HepG2 (cell line): ENCODE measurements around the gene CLASP1. TPM values are rescaled to one million over a fixed set of nuclear protein-coding genes. Genes with fewer than 3 reads are reported as not detected.

Source experiments
- ATAC-seq: fragments of 200-7000 bp; cut with Tn5 transposase; 3 replicates; pipeline ENCODE4 v1.9.1; 2020; ENCODE audit warnings: mild to moderate bottlenecking, moderate library complexity
- BruUV-seq: library from RNA; stranded (reverse); fragments of 400-500 nt; replicated peaks from 2 replicates; lab custom pipeline; 2021; lab: Mats Ljungman, UMichigan
- CTCF ChIA-PET: fragments of 300-600 bp; formaldehyde crosslinking; extraction: SDS; loops from one replicate; lab custom pipeline; 2021; ENCODE audit warnings: low total read pairs, inconsistent platforms, low intra/inter-chr PET ratio; lab: Yijun Ruan, JAX
- POLR2A ChIA-PET: fragments of 350-600 bp; sonication (Branson Sonifier 250); formaldehyde crosslinking; loops from one replicate; lab custom pipeline; 2020; ENCODE audit warnings: antibody characterized with exemption, inconsistent platforms; lab: Yijun Ruan, JAX
- DNase-seq: peaks from one replicate; pipeline ENCODE4 v3.0.0-alpha.2; 2015; ENCODE audit warnings: low spot score
- FAIRE-seq: peaks from 3 replicates; lab custom pipeline; 2011; peaks lifted over from hg19 to GRCh38; lab: Jason Lieb, UNC
- H2AFZ ChIP-seq: one replicate; pipeline ENCODE4 v1.6.1; 2011; ENCODE audit warnings: low read length, inconsistent platforms
- H3K27ac ChIP-seq: fragments of 300-600 bp; 3 replicates; pipeline ENCODE4 v1.8.0; 2011; ENCODE audit warnings: mixed run types, mild to moderate bottlenecking, mixed read lengths, low read length, inconsistent platforms; ENCODE audit not compliant: insufficient read depth; ENCODE audit errors: extremely low read length
- H3K27me3 ChIP-seq, 2 experiments: fragments of 200-600 bp in 1 of 2; 2 replicates in 1 of 2; 3 replicates in 1 of 2; pipeline versions ENCODE4 v1.6.0 to v1.8.0; 2011; ENCODE audit warnings: low read length in 2 of 2, mild to moderate bottlenecking in 2 of 2, moderate library complexity in 2 of 2, inconsistent platforms in 1 of 2; ENCODE audit not compliant: insufficient read depth in 2 of 2, control insufficient read depth in 1 of 2
- H3K36me3 ChIP-seq, 2 experiments: fragments of 200-600 bp in 1 of 2; replicated peaks in 1 of 2; 2 replicates in 1 of 2; 3 replicates in 1 of 2; pipeline versions ENCODE4 v1.5.1 to v1.8.0; 2011; ENCODE audit warnings: low read length in 2 of 2, inconsistent platforms in 1 of 2; ENCODE audit not compliant: insufficient read depth in 2 of 2, control insufficient read depth in 1 of 2
- H3K4me1 ChIP-seq: 2 replicates; pipeline ENCODE4 v1.5.1; 2012; ENCODE audit warnings: low read length, inconsistent platforms; ENCODE audit not compliant: insufficient read depth
- H3K4me2 ChIP-seq: 2 replicates; pipeline ENCODE4 v1.6.0; 2011; ENCODE audit warnings: low read depth, low read length, inconsistent platforms
- H3K4me3 ChIP-seq, 3 experiments: fragments of 200-600 bp in 1 of 3; sonication (generic), shearing (Covaris generic) in 1 of 3; replicated peaks in 1 of 3; 2 replicates each; pipeline ENCODE4 v1.5.1; 2011 to 2016; ENCODE audit warnings: low read length in 3 of 3, inconsistent platforms in 2 of 3, low read depth in 2 of 3, mild to moderate bottlenecking in 2 of 3, control low read depth in 1 of 3, mixed read lengths in 1 of 3; ENCODE audit not compliant: insufficient read depth in 1 of 3
- H3K79me2 ChIP-seq: one replicate; pipeline ENCODE4 v1.6.1; 2011; ENCODE audit warnings: low read length, inconsistent platforms; ENCODE audit not compliant: insufficient read depth
- H3K9ac ChIP-seq: 2 replicates; pipeline ENCODE4 v1.6.0; 2011; ENCODE audit warnings: mild to moderate bottlenecking, low read depth, low read length, inconsistent platforms; ENCODE audit not compliant: insufficient read depth
- H3K9me3 ChIP-seq: 2 replicates; pipeline ENCODE4 v1.5.1; 2012; ENCODE audit warnings: mild to moderate bottlenecking, low read length
- H4K20me1 ChIP-seq: 2 replicates; pipeline ENCODE4 v1.6.0; 2011; ENCODE audit warnings: inconsistent platforms, mild to moderate bottlenecking, low read length, moderate library complexity; ENCODE audit not compliant: insufficient read depth
- DPF2 ChIP-seq: sonication (generic); formaldehyde crosslinking; IDR thresholded peaks from 2 replicates; pipeline ENCODE4 v1.4.0; 2020; ENCODE audit warnings: mild to moderate bottlenecking, low read depth, missing genetic modification reagents, borderline replicate concordance
- FOXK1 ChIP-seq: sonication (generic); formaldehyde crosslinking; IDR thresholded peaks from 2 replicates; pipeline ENCODE4 v1.4.0; 2020; ENCODE audit warnings: low read depth, missing genetic modification reagents, borderline replicate concordance
- NFKBIZ ChIP-seq: IDR thresholded peaks from 2 replicates; pipeline ENCODE4 v1.6.1; 2018; ENCODE audit warnings: missing genetic modification reagents, missing compliant biosample characterization
- ZBTB3 ChIP-seq: sonication (generic); formaldehyde crosslinking; IDR thresholded peaks from 2 replicates; pipeline ENCODE4 v1.4.0; 2020; ENCODE audit warnings: low read depth, mild to moderate bottlenecking, moderate library complexity, missing genetic modification reagents, borderline replicate concordance
- ZFX ChIP-seq: sonication (generic); formaldehyde crosslinking; IDR thresholded peaks from 2 replicates; pipeline ENCODE4 v1.4.0; 2020; ENCODE audit warnings: mild to moderate bottlenecking, low read depth, missing genetic modification reagents, moderate library complexity
- ZNF121 ChIP-seq: sonication (generic); formaldehyde crosslinking; IDR thresholded peaks from 2 replicates; pipeline ENCODE4 v1.5.0; 2020; ENCODE audit warnings: mild to moderate bottlenecking, missing genetic modification reagents
- WGBS: methylation state at CpG from one replicate; pipeline ENCODE4 v1.1.6; 2017; ENCODE audit warnings: low lambda C conversion rate; 5-methylcytosine and 5-hydroxymethylcytosine counted together
- in situ Hi-C: cut with HindIII; loops from 2 replicates; pipeline ENCODE4 v1.10.0; 2017; ENCODE audit warnings: low pct_unique_long_range_greater_than_20kb; ENCODE audit not compliant: extremely low pct_ligation_motif_present
- intact Hi-C: fragments of 100-400 bp; cut with micrococcal nuclease; formaldehyde crosslinking; loops from one replicate; pipeline ENCODE4 v1.10.0; 2022; ENCODE audit not compliant: unreplicated experiment
- polyA plus RNA-seq, 8 experiments: library from polyadenylated mRNA; depleted of rRNA in 3 of 8; stranded (reverse) in 7 of 8; unstranded in 1 of 8; fragments of >200 nt; fragmentation: Illumina TruSeq in 4 of 8; extraction: Trizol in 4 of 8; gene quantifications; 2 replicates each; pipeline versions ENCODE4 v1.2.1 to v1.2.3, GENCODE V29; 2011 to 2016; ENCODE audit warnings: low read depth in 4 of 8, missing spikeins in 1 of 8, mixed read lengths in 1 of 8; ENCODE audit not compliant: insufficient read depth in 1 of 8
- total RNA-seq, 5 experiments: library from RNA; depleted of rRNA; stranded (reverse); fragments of >200 nt; fragmentation: Illumina TruSeq; extraction: Trizol; gene quantifications; 2 replicates each; pipeline ENCODE4 v1.2.3, GENCODE V29; 2016; ENCODE audit warnings: low read depth in 1 of 5
- TF ChIP-seq, protein P1 (sequence below): sonication (generic); formaldehyde crosslinking; IDR thresholded peaks from 2 replicates; pipeline ENCODE4 v1.4.0; 2020; ENCODE audit warnings: missing genetic modification reagents, mild to moderate bottlenecking, borderline replicate concordance
- TF ChIP-seq, protein P2 (sequence below): sonication (generic); formaldehyde crosslinking; IDR thresholded peaks from 2 replicates; pipeline ENCODE4 v1.9.0; 2021; ENCODE audit warnings: missing genetic modification reagents, mild to moderate bottlenecking, borderline replicate concordance

The CLASP1 gene
- total and polyA plus RNA-seq, 2 of the 13 experiments (the other 11 are each of a cell fraction or from before 2014, with no cell fraction given), result 11.7 to 47.9 TPM

DNA sequence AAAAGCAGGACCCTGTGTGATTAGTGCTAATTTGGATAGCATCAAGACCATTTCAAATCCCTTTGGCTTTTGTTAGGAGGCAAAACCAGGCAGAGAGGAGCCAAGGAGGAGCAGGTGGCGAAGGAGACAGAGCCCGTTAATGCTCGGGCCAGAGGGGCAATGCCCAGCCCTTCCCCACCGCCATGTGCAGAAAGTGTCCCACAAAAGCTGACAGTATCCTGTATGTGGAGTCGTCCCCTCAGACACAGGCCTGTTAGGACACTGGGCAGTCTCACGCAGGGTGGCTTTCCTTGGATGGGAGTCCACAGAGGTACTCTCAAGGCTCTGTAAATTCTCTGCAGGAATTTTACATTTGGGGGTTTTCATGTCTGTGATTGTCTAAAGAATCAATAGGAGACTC lies 319.5 kb downstream of the CLASP1 start:
- Histone ChIP-seq H3K9ac (no peak overlapping the region), H4K20me1 (no peaks in the 10 kb centered on the region), H3K9me3 (no peaks in the 10 kb centered on the region), H3K36me3 (no peaks in the 10 kb centered on the region), H3K27ac (no peak overlapping the region), H3K4me1 (peaks cover 16% of the 10 kb centered on the region), H3K4me2 (no peak overlapping the region), H3K4me3 (no peak overlapping the region)
- FAIRE-seq (no peak), ATAC-seq (no peak)
- 30% methylated on average over 6 of the region's 6 CpGs for WGBS
- CTCF ChIA-PET, result no interaction called here
- POLR2A ChIA-PET, result no interaction called here
- TF ChIP-seq ZBTB3 (no peak), ZNF121 (CRISPR knock-in tag) (no peak), FOXK1 (CRISPR knock-in tag) (no peak), ZFX (no peak), DPF2 (CRISPR knock-in tag) (no peak)
- TF ChIP-seq, all 625 proteins: peak for 0
- no peak for DNase-seq
- Histone ChIP-seq H3K79me2 (no peaks in the 10 kb centered on the region), H3K27me3 (peaks cover 0 to 7% of the 10 kb centered on the region in 2 experiments; a peak in 1 of 5 replicates), H2AFZ (no peak overlapping the region)
- BruUV-seq, result no TSS peak
- intact Hi-C loops (no loop called here), in situ Hi-C loops (loop anchor here (10.0 kb wide), 3 partner anchors 205 to 635 kb away; no protein-coding TSS in a partner anchor)

DNA sequence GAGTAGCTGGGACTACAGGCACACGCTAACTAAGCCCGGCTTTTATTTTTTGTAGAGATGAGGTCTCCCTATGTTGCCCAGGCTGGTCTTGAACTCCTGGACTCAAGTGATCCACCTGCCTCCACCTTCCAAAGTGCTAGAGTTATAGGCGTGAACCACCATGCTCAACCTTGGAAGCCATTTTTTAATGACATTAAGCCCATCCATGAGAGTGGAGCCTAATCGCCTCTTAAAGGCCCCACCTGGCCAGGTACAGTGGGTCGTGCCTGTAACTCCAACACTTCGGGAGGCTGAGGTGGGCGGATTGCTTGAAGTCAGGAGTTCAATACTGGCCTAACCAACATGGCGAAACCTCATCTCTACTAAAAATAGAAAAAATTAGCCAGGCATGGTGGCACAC lies 322.6 kb downstream of the CLASP1 start:
- CTCF ChIA-PET, result no interaction called here
- POLR2A ChIA-PET, result no interaction called here
- Histone ChIP-seq H3K79me2 (no peaks in the 10 kb centered on the region), H3K4me1 (no peaks in the 10 kb centered on the region), H4K20me1 (no peaks in the 10 kb centered on the region), H3K9ac (no peak overlapping the region), H3K4me3 (no peak overlapping the region), H2AFZ (no peak overlapping the region), H3K4me2 (no peak overlapping the region), H3K27me3 (peaks cover 0 to 7% of the 10 kb centered on the region in 2 experiments; a peak in 1 of 5 replicates), H3K27ac (no peak overlapping the region), H3K36me3 (no peaks in the 10 kb centered on the region), H3K9me3 (no peaks in the 10 kb centered on the region)
- no peak for DNase-seq
- no TSS peak for BruUV-seq
- TF ChIP-seq, protein P1, sequence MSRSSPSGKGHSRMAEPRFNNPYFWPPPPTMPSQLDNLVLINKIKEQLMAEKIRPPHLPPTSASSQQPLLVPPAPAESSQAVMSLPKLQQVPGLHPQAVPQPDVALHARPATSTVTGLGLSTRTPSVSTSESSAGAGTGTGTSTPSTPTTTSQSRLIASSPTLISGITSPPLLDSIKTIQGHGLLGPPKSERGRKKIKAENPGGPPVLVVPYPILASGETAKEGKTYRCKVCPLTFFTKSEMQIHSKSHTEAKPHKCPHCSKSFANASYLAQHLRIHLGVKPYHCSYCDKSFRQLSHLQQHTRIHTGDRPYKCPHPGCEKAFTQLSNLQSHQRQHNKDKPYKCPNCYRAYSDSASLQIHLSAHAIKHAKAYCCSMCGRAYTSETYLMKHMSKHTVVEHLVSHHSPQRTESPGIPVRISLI (CRISPR knock-in tag), result no peak
- TF ChIP-seq, protein P2, sequence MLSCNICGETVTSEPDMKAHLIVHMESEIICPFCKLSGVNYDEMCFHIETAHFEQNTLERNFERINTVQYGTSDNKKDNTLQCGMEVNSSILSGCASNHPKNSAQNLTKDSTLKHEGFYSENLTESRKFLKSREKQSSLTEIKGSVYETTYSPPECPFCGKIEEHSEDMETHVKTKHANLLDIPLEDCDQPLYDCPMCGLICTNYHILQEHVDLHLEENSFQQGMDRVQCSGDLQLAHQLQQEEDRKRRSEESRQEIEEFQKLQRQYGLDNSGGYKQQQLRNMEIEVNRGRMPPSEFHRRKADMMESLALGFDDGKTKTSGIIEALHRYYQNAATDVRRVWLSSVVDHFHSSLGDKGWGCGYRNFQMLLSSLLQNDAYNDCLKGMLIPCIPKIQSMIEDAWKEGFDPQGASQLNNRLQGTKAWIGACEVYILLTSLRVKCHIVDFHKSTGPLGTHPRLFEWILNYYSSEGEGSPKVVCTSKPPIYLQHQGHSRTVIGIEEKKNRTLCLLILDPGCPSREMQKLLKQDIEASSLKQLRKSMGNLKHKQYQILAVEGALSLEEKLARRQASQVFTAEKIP, result no peak
- no peak for TF ChIP-seq NFKBIZ (CRISPR knock-in tag)
- ATAC-seq, result no peak
- 55% methylated on average over 8 of the region's 8 CpGs for WGBS
- intact Hi-C loops (no loop called here), in situ Hi-C loops (loop anchor here (10.0 kb wide), 3 partner anchors 202 to 632 kb away; no protein-coding TSS in a partner anchor)
- no peak for FAIRE-seq
